Lung (tissue), 12 donors: Measurements from ENCODE around the gene SLC7A10. TPM values are rescaled to one million over a fixed set of nuclear protein-coding genes. Genes with fewer than 3 reads are reported as not detected.

ENCODE experiments used
- ATAC-seq: fragments of 200-7000 bp; cut with Tn5 transposase; one replicate; pipeline ENCODE4 v1.9.1; 2020; ENCODE audit warnings: moderate number of reproducible peaks; ENCODE audit not compliant: insufficient read depth, low FRiP score
- DNase-seq, 3 donors: peaks; one replicate each; pipeline ENCODE4 v3.0.0-alpha.2; 2013 to 2017
- H3K27ac ChIP-seq, 2 donors: one replicate each; pipeline ENCODE4 v1.5.1; 2013; ENCODE audit warnings: mild to moderate bottlenecking in 2 of 2, moderate library complexity in 2 of 2, control low read depth in 1 of 2, inconsistent platforms in 1 of 2, low read depth in 1 of 2, low read length in 1 of 2
- H3K27me3 ChIP-seq, 3 donors: one replicate each; pipeline ENCODE4 v1.5.1; 2013; ENCODE audit warnings: low read length in 2 of 3; ENCODE audit not compliant: control insufficient read depth in 3 of 3, insufficient read depth in 3 of 3
- H3K36me3 ChIP-seq, 4 donors: one replicate each; pipeline ENCODE4 v1.5.1; 2013; ENCODE audit warnings: low read length in 4 of 4, mild to moderate bottlenecking in 1 of 4, moderate library complexity in 1 of 4; ENCODE audit not compliant: control insufficient read depth in 4 of 4, insufficient read depth in 4 of 4
- H3K4me1 ChIP-seq, 5 donors: one replicate each; pipeline ENCODE4 v1.5.1; 2013; ENCODE audit warnings: low read length in 5 of 5, mild to moderate bottlenecking in 2 of 5, moderate library complexity in 1 of 5; ENCODE audit not compliant: control insufficient read depth in 5 of 5, insufficient read depth in 5 of 5
- H3K4me3 ChIP-seq: one replicate; pipeline ENCODE4 v1.5.1; 2013; ENCODE audit warnings: mild to moderate bottlenecking, control low read depth, moderate library complexity
- H3K9ac ChIP-seq, 2 donors: one replicate each; pipeline ENCODE4 v1.5.1; 2013; ENCODE audit warnings: low read length in 2 of 2, control low read depth in 1 of 2; ENCODE audit not compliant: insufficient read depth in 1 of 2
- H3K9me3 ChIP-seq, 4 donors: one replicate each; pipeline ENCODE4 v1.5.1; 2013; ENCODE audit warnings: low read length in 3 of 4, mild to moderate bottlenecking in 1 of 4, moderate library complexity in 1 of 4; ENCODE audit not compliant: control insufficient read depth in 4 of 4, insufficient read depth in 3 of 4
- WGBS, 2 donors: extraction: QIAGEN DNeasy Blood & Tissue Kit; methylation state at CpG; one replicate each; pipeline ENCODE4 v1.1.7; 2013; 5-methylcytosine and 5-hydroxymethylcytosine counted together
- polyA plus RNA-seq, 2 donors: library from polyadenylated mRNA; stranded (reverse); fragments of 200-250 nt; gene quantifications; one replicate each; pipeline ENCODE4 v1.2.1, GENCODE V29; 2013
- total RNA-seq, 2 donors: library from RNA; depleted of rRNA in 1 of 2; stranded (reverse); fragments of >200 nt in 1 of 2; gene quantifications; one replicate each; pipeline ENCODE4 v1.2.1, GENCODE V29; 2014 to 2021
- TF ChIP-seq, protein P1 (sequence below): IDR thresholded peaks from 2 replicates; pipeline ENCODE4 v1.5.1; 2012; ENCODE audit warnings: mild to moderate bottlenecking; ENCODE audit errors: control extremely low read depth, extremely low read depth
- donor health status: control.
- donor health status: control.
- donor health status: Bipolar disorder and iron deficiency.
- donor health status: healthy.
- donor health status: DM: yes; HTN: yes; CAD: no.

Gene SLC7A10
- total and polyA plus RNA-seq, 4 donors = 0.02 to 0.71 (median 0.16) TPM

DNA sequence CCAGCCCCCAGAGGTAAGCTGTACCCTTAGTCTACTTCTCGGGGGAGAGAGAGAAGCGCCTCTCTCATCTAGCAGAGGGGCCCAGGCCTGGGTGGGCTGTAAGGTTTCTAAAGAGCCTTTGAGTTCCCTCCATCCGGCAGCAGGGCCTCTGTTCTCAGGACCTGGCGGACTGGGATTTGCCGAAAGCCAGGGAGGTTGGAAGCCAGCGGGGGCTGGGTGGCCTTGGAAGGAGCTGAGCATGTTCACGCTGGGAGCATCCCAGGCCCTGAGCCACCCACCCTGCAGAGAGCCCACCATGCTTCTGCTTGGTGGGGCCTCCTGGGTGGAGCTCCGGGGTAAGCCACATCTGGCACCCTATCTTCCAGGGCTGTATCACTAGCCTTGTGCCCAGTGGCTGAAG is 7.8 kb downstream of the SLC7A10 start:
- TF ChIP-seq, protein P1, sequence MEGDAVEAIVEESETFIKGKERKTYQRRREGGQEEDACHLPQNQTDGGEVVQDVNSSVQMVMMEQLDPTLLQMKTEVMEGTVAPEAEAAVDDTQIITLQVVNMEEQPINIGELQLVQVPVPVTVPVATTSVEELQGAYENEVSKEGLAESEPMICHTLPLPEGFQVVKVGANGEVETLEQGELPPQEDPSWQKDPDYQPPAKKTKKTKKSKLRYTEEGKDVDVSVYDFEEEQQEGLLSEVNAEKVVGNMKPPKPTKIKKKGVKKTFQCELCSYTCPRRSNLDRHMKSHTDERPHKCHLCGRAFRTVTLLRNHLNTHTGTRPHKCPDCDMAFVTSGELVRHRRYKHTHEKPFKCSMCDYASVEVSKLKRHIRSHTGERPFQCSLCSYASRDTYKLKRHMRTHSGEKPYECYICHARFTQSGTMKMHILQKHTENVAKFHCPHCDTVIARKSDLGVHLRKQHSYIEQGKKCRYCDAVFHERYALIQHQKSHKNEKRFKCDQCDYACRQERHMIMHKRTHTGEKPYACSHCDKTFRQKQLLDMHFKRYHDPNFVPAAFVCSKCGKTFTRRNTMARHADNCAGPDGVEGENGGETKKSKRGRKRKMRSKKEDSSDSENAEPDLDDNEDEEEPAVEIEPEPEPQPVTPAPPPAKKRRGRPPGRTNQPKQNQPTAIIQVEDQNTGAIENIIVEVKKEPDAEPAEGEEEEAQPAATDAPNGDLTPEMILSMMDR = no peak
- Histone ChIP-seq H3K27me3 (no peaks in the 10 kb centered on the region), H3K9me3 (no peaks in the 10 kb centered on the region), H3K4me3 (no peak overlapping the region), H3K27ac (no peak overlapping the region), H3K36me3 (no peaks in the 10 kb centered on the region), H3K4me1 (no peaks in the 10 kb centered on the region), H3K9ac (no peak overlapping the region)
- WGBS, 2 donors = 85 to 91% methylated on average over 8 of the region's 8 CpGs
- ATAC-seq = no peak
- DNase-seq = no peak

DNA sequence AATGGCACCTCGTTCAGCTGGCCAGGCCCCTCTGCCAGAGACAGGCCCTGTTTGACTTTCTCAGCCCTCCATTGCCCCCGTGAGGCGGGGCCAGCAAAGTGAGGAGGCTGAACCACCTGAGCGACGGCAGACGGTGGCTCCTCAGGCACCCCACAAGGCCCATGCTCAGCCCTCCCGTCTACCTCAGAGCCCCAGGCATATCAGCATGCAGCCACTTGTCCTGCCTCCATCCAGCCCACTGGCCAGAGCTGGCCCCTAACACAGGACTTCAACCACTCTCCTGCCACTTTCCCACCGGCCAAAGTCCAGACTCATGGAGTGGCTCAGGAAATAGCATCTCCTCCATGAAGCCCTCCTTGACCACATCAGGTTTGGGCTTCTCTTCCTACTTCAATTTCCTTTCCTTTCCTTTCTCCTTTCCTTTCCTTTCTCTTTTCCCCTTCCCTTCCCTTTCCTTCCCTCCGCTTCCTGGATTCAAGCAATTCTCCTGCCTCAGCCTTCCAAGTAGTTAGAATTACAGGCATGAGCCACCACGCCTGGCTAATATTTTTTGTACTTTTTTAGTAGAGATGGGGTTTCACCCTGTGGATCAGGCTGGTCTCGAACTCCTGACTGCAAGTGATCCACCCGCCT is 9.3 kb downstream of the SLC7A10 start:
- no peak overlapping the region for H3K9ac ChIP-seq
- H3K27me3 ChIP-seq = no peaks in the 10 kb centered on the region
- no peaks in the 10 kb centered on the region for H3K9me3 ChIP-seq
- no peak for DNase-seq
- no peaks in the 10 kb centered on the region for H3K36me3 ChIP-seq
- no peak overlapping the region for H3K27ac ChIP-seq
- H3K4me1 ChIP-seq = peaks cover 0 to 4% (median 0%) of the 10 kb centered on the region in 5 donors
- 59 to 71% methylated on average over 12 of the region's 12 CpGs for WGBS, 2 donors
- H3K4me3 ChIP-seq = no peak overlapping the region
- TF ChIP-seq, protein P1 = no peak
- no peak for ATAC-seq

DNA sequence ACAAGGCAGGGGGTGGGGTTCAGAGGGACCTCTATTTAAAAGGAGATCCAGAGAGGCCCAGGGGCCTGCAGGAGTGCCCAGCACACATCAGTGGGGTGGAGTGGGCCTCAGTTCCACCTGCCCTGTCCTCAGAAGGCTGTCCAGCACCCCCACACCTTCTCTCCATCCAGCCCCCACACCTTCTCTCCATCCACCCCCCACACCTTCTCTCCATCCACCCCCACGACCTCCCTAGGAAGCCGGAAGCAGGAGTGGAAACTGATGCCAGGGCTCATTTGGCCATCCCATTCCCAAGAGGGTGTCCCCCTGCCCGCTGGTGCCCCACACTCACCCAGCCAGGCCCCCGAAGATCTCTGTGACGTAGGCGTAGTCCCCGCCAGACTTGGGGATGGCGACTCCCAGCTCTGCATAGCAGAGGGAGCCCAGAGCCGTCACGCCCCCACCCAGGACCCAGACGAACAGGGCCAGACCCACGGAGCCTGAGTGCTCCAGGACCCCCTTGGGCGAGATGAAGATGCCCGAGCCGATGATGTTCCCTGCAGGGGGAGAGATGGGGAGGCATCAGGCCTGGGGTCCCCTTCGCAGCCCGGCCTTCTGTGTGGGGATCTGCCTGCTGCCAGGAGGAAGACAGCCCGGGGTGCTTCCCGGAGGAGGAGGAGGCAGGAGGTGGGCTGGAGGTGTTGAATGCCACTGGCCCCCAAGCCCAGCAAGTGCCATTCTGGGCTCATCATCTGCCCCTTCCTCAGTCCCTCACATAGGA is 10.0 kb downstream of the SLC7A10 start:
- Histone ChIP-seq H3K4me1 (peaks cover 0 to 4% (median 0%) of the 10 kb centered on the region in 5 donors), H3K9me3 (no peaks in the 10 kb centered on the region), H3K4me3 (no peak overlapping the region), H3K9ac (no peak overlapping the region), H3K27me3 (no peaks in the 10 kb centered on the region), H3K27ac (no peak overlapping the region), H3K36me3 (no peaks in the 10 kb centered on the region)
- DNase-seq (no peak), ATAC-seq (no peak)
- WGBS, 2 donors = 89 to 91% methylated on average over 19 of the region's 19 CpGs
- TF ChIP-seq, protein P1 = no peak
